ENCODE data around the gene AS3MT. TPM values are rescaled to one million over a fixed set of nuclear protein-coding genes. Genes with fewer than 3 reads are reported as not detected.
"Not testable (repeated sequence)": the region's sequence is repeated elsewhere in the genome, so short reads cannot be mapped to it uniquely, and the experiment has no call there.

AS3MT gene
- total RNA-seq, 4 donors from 2014 or later, result 0.51 to 15.3 (median 2.6) TPM

- TF ChIP-seq CTCF (IDR thresholded peaks at IDR 0.05) (no peak), POLR2A (IDR thresholded peaks at IDR 0.05) (no peak)
- Histone ChIP-seq H3K36me3 (no peaks in the 10 kb centered on the region), H3K27ac (peak overlapping the region in 1 of 2 donors; percentile 5), H3K4me1 (peaks cover 0 to 4% of the 10 kb centered on the region in 2 donors), H3K9me3 (no peaks in the 10 kb centered on the region), H3K4me3 (peak overlapping the region; percentile 54 to 79), H3K27me3 (no peaks in the 10 kb centered on the region)
- no peak for DNase-seq
- intact Hi-C loops (cut with DNase I; ENCODE audit: low total_unique reads), result loop anchor here (5.0 kb wide), 2 partner anchors 147 to 322 kb away; no protein-coding TSS in a partner anchor
Measured at GRCh38 chr10:102919992-102920739, 50.9 kb downstream of the AS3MT start.

DNA sequence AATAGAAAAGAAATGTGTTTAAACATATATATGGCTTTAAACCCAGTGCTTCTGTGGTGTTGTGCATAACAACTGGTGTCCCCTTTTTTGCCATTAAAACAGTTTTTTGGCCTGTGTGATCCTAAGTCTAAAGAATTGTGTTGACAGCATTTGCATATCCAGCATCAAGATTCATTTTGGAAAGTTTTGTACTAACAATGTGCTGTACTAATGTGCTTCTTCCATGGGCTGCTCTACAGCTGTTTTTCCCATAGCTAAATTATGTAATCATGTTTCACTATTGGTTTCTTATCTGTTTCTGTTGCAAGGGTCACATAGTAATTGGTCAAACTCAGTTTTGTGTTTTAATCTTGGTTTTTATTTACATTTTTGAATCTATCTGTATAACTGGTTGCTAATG, 54.3 kb downstream of the AS3MT start:
- DNase-seq, result no peak
- Histone ChIP-seq H3K9me3 (no peaks in the 10 kb centered on the region), H3K27ac (no peak overlapping the region), H3K4me1 (no peaks in the 10 kb centered on the region), H3K27me3 (no peaks in the 10 kb centered on the region), H3K4me3 (no peak overlapping the region), H3K36me3 (no peaks in the 10 kb centered on the region)
- intact Hi-C loops (cut with DNase I; ENCODE audit: low total_unique reads), result no loop called here
- TF ChIP-seq CTCF (IDR thresholded peaks at IDR 0.05) (no peak), POLR2A (IDR thresholded peaks at IDR 0.05) (no peak)

- Histone ChIP-seq H3K27ac (no peak overlapping the region), H3K36me3 (no peaks in the 10 kb centered on the region), H3K27me3 (no peaks in the 10 kb centered on the region), H3K9me3 (no peaks in the 10 kb centered on the region), H3K4me3 (no peak overlapping the region), H3K4me1 (no peaks in the 10 kb centered on the region)
- intact Hi-C loops (cut with DNase I; ENCODE audit: low total_unique reads), result no loop called here
- TF ChIP-seq CTCF (IDR thresholded peaks at IDR 0.05) (no peak), POLR2A (IDR thresholded peaks at IDR 0.05) (no peak)
- DNase-seq, result no peak
Measured at GRCh38 chr10:102926842-102927241, 57.6 kb downstream of the AS3MT start.

DNA sequence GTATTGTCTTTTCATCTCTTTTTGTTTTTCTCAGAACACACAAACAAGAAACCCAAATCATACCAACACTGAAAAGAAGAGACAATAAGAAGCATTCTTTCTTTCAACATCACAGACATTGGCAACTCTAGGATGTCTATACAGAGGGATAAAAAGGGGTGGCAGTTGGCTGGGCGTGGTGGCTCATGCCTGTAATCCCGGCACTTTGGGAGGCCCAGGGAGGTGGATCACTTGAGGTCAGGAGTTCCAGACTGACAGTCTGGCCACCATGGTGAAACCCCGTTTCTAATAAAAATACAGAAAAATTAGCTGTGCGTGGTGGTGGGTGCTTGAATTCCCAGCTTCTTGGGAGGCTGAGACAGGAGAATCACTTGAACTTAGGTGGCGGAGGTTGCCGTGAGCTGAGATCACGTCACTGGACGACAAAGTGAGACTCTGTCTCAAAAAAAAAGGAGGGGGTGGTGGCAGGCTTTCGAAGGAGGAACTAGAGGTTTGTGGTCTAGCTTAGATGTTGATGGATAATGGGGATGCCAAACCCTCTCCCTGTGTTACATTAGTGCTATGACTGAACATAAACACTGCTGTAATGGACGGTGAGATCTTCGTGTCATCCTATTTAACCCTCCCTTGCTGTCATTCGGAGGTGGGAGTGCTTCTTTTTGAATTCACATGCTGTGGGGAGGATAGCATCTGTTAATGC, 58.2 kb downstream of the AS3MT start:
- Histone ChIP-seq H3K27ac (no peak overlapping the region), H3K4me3 (no peak overlapping the region), H3K36me3 (no peaks in the 10 kb centered on the region), H3K27me3 (no peaks in the 10 kb centered on the region), H3K9me3 (no peaks in the 10 kb centered on the region), H3K4me1 (no peaks in the 10 kb centered on the region)
- intact Hi-C loops (cut with DNase I; ENCODE audit: low total_unique reads), result no loop called here
- no peak for TF ChIP-seq CTCF (IDR thresholded peaks at IDR 0.05)
- no peak for TF ChIP-seq POLR2A (IDR thresholded peaks at IDR 0.05)
- no peak for DNase-seq

GRCh38 chr10:102928442-102928841, 59.2 kb downstream of the AS3MT start:
- intact Hi-C loops (cut with DNase I; ENCODE audit: low total_unique reads); H3K27ac ChIP-seq; DNase-seq; H3K27me3 ChIP-seq; H3K4me1 ChIP-seq; H3K4me3 ChIP-seq; H3K36me3 ChIP-seq; H3K9me3 ChIP-seq: not testable (repeated sequence)

Data from uterus (tissue), 4 donors.